PC-3 (cell line): ENCODE measurements around the gene ZNF524.

Experiments used
- CTCF ChIP-seq: fragments of 300-600 bp; sonication (generic); conservative IDR thresholded peaks from 2 replicates; pipeline ENCODE4 v1.5.1; 2017; ENCODE audit warnings: antibody characterized with exemption, low read depth, mild to moderate bottlenecking, low read length
- EZH2 ChIP-seq: fragments of 300-600 bp; sonication (generic); IDR thresholded peaks from one replicate; pipeline ENCODE4 v1.6.1; 2017; ENCODE audit warnings: antibody characterized with exemption, mild to moderate bottlenecking, low read length; ENCODE audit not compliant: unreplicated experiment
- EZH2phosphoT487 ChIP-seq: fragments of 300-600 bp; sonication (generic); IDR thresholded peaks from 2 replicates; pipeline ENCODE4 v1.6.1; 2018; ENCODE audit warnings: mild to moderate bottlenecking, antibody characterized with exemption, low read length, borderline replicate concordance

GRCh38 chr19:55651236-55651635 lies 51.1 kb downstream of the ZNF524 start:
- TF ChIP-seq CTCF (no peak), EZH2 (no peak), EZH2phosphoT487 (no peak)
